SK-N-SH (cell line): Measurements from ENCODE around the gene FOXP1. TPM values are rescaled to one million over a fixed set of nuclear protein-coding genes. Genes with fewer than 3 reads are reported as not detected.

ENCODE experiments used
- CTCF ChIA-PET: fragments of 300-600, 350-600 bp; formaldehyde crosslinking; extraction: SDS; loops from one replicate; lab custom pipeline; 2021; lab: Yijun Ruan, JAX
- POLR2A ChIA-PET: fragments of 350-600 bp; sonication (Branson Sonifier 250); formaldehyde crosslinking; extraction: SDS; loops from one replicate; lab custom pipeline; 2020; ENCODE audit warnings: antibody characterized with exemption, inconsistent platforms; lab: Yijun Ruan, JAX
- DNase-seq: peaks from one replicate; pipeline ENCODE4 v3.0.0; 2012
- H2AFZ ChIP-seq: fragments of 200-600 bp; sonication (generic); 2 replicates; pipeline ENCODE4 v1.8.1; 2016; ENCODE audit warnings: antibody characterized with exemption, mild to moderate bottlenecking, low read depth
- H3F3A ChIP-seq: fragments of 200-600 bp; sonication (generic); replicated peaks from 2 replicates; pipeline ENCODE3; 2016; ENCODE audit warnings: antibody characterized with exemption, mild to moderate bottlenecking; ENCODE audit not compliant: insufficient read depth
- H3K27ac ChIP-seq, 2 experiments: fragments of 200-500 bp in 1 of 2; fragments of 200-600 bp in 1 of 2; sonication (Bioruptor generic) in 1 of 2; sonication (generic), shearing (Covaris generic) in 1 of 2; 2 replicates each; pipeline versions ENCODE4 v1.5.1 to v1.6.1; 2014 to 2016; ENCODE audit warnings: low read depth in 2 of 2, inconsistent platforms in 1 of 2, low read length in 1 of 2, mild to moderate bottlenecking in 1 of 2, mixed read lengths in 1 of 2
- H3K27me3 ChIP-seq: fragments of 200-600 bp; sonication (generic), shearing (Covaris generic); 2 replicates; pipeline ENCODE4 v1.6.1; 2016; ENCODE audit warnings: mixed run types; ENCODE audit not compliant: insufficient read depth
- H3K36me3 ChIP-seq, 2 experiments: fragments of 200-500 bp in 1 of 2; fragments of 200-600 bp in 1 of 2; sonication (Bioruptor generic) in 1 of 2; sonication (generic) in 1 of 2; replicated peaks in 1 of 2; 2 replicates each; pipeline versions ENCODE3 to v1.5.1; 2014 to 2016; ENCODE audit warnings: low read length in 1 of 2, mild to moderate bottlenecking in 1 of 2; ENCODE audit not compliant: insufficient read depth in 2 of 2, control insufficient read depth in 1 of 2
- H3K4me1 ChIP-seq, 2 experiments: fragments of 200-500 bp in 1 of 2; fragments of 200-600 bp in 1 of 2; sonication (Bioruptor generic) in 1 of 2; sonication (generic), shearing (Covaris generic) in 1 of 2; 2 replicates each; pipeline versions ENCODE4 v1.5.1 to v1.6.1; 2014 to 2016; ENCODE audit warnings: low read depth in 1 of 2, low read length in 1 of 2, mixed run types in 1 of 2; ENCODE audit not compliant: insufficient read depth in 2 of 2, control insufficient read depth in 1 of 2
- H3K4me2 ChIP-seq: fragments of 200-600 bp; sonication (generic), shearing (Covaris generic); 2 replicates; pipeline ENCODE4 v1.6.1; 2017; ENCODE audit warnings: mixed run types
- H3K4me3 ChIP-seq, 2 experiments: fragments of 200-500 bp in 1 of 2; fragments of 200-600 bp in 1 of 2; sonication (Bioruptor generic) in 1 of 2; sonication (generic), shearing (Covaris generic) in 1 of 2; 2 replicates each; pipeline versions ENCODE4 v1.5.1 to v1.8.1; 2014 to 2016; ENCODE audit warnings: low read depth in 2 of 2, inconsistent platforms in 1 of 2, low read length in 1 of 2, mild to moderate bottlenecking in 1 of 2, mixed read lengths in 1 of 2, moderate library complexity in 1 of 2
- H3K79me2 ChIP-seq: fragments of 200-600 bp; sonication (generic); 2 replicates; pipeline ENCODE4 v1.8.1; 2017; ENCODE audit warnings: mild to moderate bottlenecking; ENCODE audit not compliant: insufficient read depth
- H3K9ac ChIP-seq: fragments of 200-600 bp; sonication (generic); 2 replicates; pipeline ENCODE4 v1.6.1; 2017; ENCODE audit warnings: mixed run types
- H3K9me2 ChIP-seq: fragments of 200-600 bp; sonication (generic); 2 replicates; pipeline ENCODE4 v1.6.1; 2017; ENCODE audit warnings: mixed run types
- H3K9me3 ChIP-seq: fragments of 200-600 bp; sonication (generic); 2 replicates; pipeline ENCODE4 v1.6.1; 2017; ENCODE audit warnings: mixed run types, mild to moderate bottlenecking, moderate library complexity
- H4K20me1 ChIP-seq: fragments of 200-600 bp; sonication (generic); 2 replicates; pipeline ENCODE4 v1.6.1; 2017; ENCODE audit warnings: mild to moderate bottlenecking, mixed run types; ENCODE audit not compliant: insufficient read depth
- CTCF ChIP-seq: fragments of 200-600 bp; sonication (generic); IDR thresholded peaks from 2 replicates; pipeline ENCODE4 v1.6.1; 2017; ENCODE audit warnings: antibody characterized with exemption, mild to moderate bottlenecking, moderate library complexity
- GABPA ChIP-seq: IDR thresholded peaks from 2 replicates; pipeline ENCODE4 v1.4.0; 2012; ENCODE audit warnings: low read depth, mild to moderate bottlenecking
- GATA2 ChIP-seq: sonication (generic); formaldehyde crosslinking; IDR thresholded peaks from 2 replicates; pipeline ENCODE4 v1.5.0; 2020; ENCODE audit warnings: mild to moderate bottlenecking, missing genetic modification reagents
- JUND ChIP-seq: IDR thresholded peaks from 2 replicates; pipeline ENCODE4 v1.4.0; 2012
- NFIC ChIP-seq: IDR thresholded peaks from 2 replicates; pipeline ENCODE4 v1.4.0; 2012; ENCODE audit warnings: borderline replicate concordance
- PBX3 ChIP-seq: IDR thresholded peaks from 2 replicates; pipeline ENCODE4; 2012
- RAD21 ChIP-seq: IDR thresholded peaks from 2 replicates; pipeline ENCODE4 v1.6.1; 2012; ENCODE audit warnings: mild to moderate bottlenecking, low read length
- RCOR1 ChIP-seq: fragments of 150-350 bp; IDR thresholded peaks from 2 replicates; pipeline ENCODE4 v1.6.1; 2017; ENCODE audit warnings: antibody characterized with exemption, low read length
- RFX5 ChIP-seq: IDR thresholded peaks from 2 replicates; pipeline ENCODE4 v1.6.1; 2012; ENCODE audit warnings: mild to moderate bottlenecking, improper control_type of control experiment, low read length
- RXRA ChIP-seq: IDR thresholded peaks from 2 replicates; pipeline ENCODE4 v1.4.0; 2012; ENCODE audit warnings: low read depth, mild to moderate bottlenecking, borderline replicate concordance
- TAF1 ChIP-seq: IDR thresholded peaks from 2 replicates; pipeline ENCODE4 v1.6.1; 2012; ENCODE audit warnings: low read depth, mild to moderate bottlenecking, low read length, moderate library complexity, borderline replicate concordance
- TCF12 ChIP-seq: IDR thresholded peaks from 2 replicates; pipeline ENCODE4 v1.4.0; 2012
- USF1 ChIP-seq: IDR thresholded peaks from 2 replicates; pipeline ENCODE4 v1.4.0; 2012; ENCODE audit warnings: low read depth, borderline replicate concordance
- USF2 ChIP-seq: fragments of 150-350 bp; IDR thresholded peaks from 2 replicates; pipeline ENCODE4 v1.6.1; 2017; ENCODE audit warnings: antibody characterized with exemption, low read length, low read depth, borderline replicate concordance
- YY1 ChIP-seq: IDR thresholded peaks from 2 replicates; pipeline ENCODE4 v1.4.0; 2012; ENCODE audit warnings: low read depth, mild to moderate bottlenecking
- ZBTB33 ChIP-seq: IDR thresholded peaks from 2 replicates; pipeline ENCODE4 v1.4.0; 2012; ENCODE audit warnings: low read depth, borderline replicate concordance
- WGBS: methylation state at CpG from one replicate; pipeline ENCODE4 v1.1.6; 2017; ENCODE audit warnings: low lambda C conversion rate; 5-methylcytosine and 5-hydroxymethylcytosine counted together
- polyA plus RNA-seq, 3 experiments: library from polyadenylated mRNA; depleted of rRNA; stranded (reverse); fragments of >200 nt; gene quantifications; 2 replicates each; pipeline ENCODE4 v1.2.3, GENCODE V29; 2012

Gene FOXP1
- polyA plus RNA-seq, 1 of the 3 experiments (the other 2 are of a cell fraction), result 8.8 TPM

GRCh38 chr3:71266875-71267274, 316.7 kb downstream of the FOXP1 start:
- CTCF ChIA-PET, result interaction anchor here (1.1 kb wide), 1 partner anchor 15 kb away, joined by 3 read pairs; no protein-coding TSS in a partner anchor
- no peak overlapping the region for H3K9ac ChIP-seq
- H3K27me3 ChIP-seq, result no peaks in the 10 kb centered on the region
- H3K4me3 ChIP-seq, result no peak overlapping the region
- no peak for DNase-seq
- H3K79me2 ChIP-seq, result peaks cover 39% of the 10 kb centered on the region
- peaks cover 21% of the 10 kb centered on the region for H3F3A ChIP-seq
- H3K9me3 ChIP-seq, result no peaks in the 10 kb centered on the region
- peaks cover 0 to 4% of the 10 kb centered on the region in 2 experiments; a peak in 1 of 4 replicates for H3K4me1 ChIP-seq
- H3K36me3 ChIP-seq, result peaks cover 0 to 4% of the 10 kb centered on the region in 2 experiments
- H3K27ac ChIP-seq, result no peak overlapping the region
- no peak overlapping the region for H3K4me2 ChIP-seq
- no peaks in the 10 kb centered on the region for H3K9me2 ChIP-seq
- TF ChIP-seq GABPA (no peak), TAF1 (no peak), CTCF (no peak), USF1 (no peak), RFX5 (no peak), TCF12 (no peak), RCOR1 (no peak), JUND (no peak), ZBTB33 (no peak), RAD21 (no peak), RXRA (no peak), PBX3 (no peak), YY1 (no peak), GATA2 (no peak), NFIC (no peak), USF2 (no peak)
- TF ChIP-seq, all 33 proteins: peak for 0
- Histone ChIP-seq H4K20me1 (no peaks in the 10 kb centered on the region), H2AFZ (no peak overlapping the region)
- POLR2A ChIA-PET, result no interaction called here
- 79% methylated on average over 1 of the region's 1 CpG for WGBS
